A549 (cell line): Measurements from ENCODE around the gene TFB2M. TPM values are rescaled to one million over a fixed set of nuclear protein-coding genes. Genes with fewer than 3 reads are reported as not detected.

Experiments
- ATAC-seq, 2 experiments: fragments of 200-7000 bp in 1 of 2; fragments of >200 bp in 1 of 2; cut with Nextera tagmentation in 1 of 2; cut with Tn5 transposase in 1 of 2; 3 replicates each; pipeline versions ENCODE4 v1.8.0 to v1.9.1; 2018 to 2020; ENCODE audit warnings: mild to moderate bottlenecking in 1 of 2, moderate library complexity in 1 of 2
- CTCF ChIA-PET: fragments of 300-600 bp; sonication (Branson Sonifier 250); formaldehyde crosslinking; extraction: SDS; loops from one replicate; lab custom pipeline; 2021; ENCODE audit warnings: antibody characterized with exemption, inconsistent platforms; lab: Yijun Ruan, JAX
- POLR2A ChIA-PET: fragments of 350-600 bp; formaldehyde crosslinking; extraction: SDS; loops from one replicate; lab custom pipeline; 2021; ENCODE audit warnings: antibody characterized with exemption, inconsistent platforms; lab: Yijun Ruan, JAX
- DNase-seq, 2 experiments: peaks; one replicate each; pipeline versions ENCODE4 v3.0.0 to v3.0.0-alpha.2; 2011 to 2016; ENCODE audit warnings: low read depth in 1 of 2, low spot score in 1 of 2
- FAIRE-seq: peaks from 2 replicates; lab custom pipeline; 2011; peaks lifted over from hg19 to GRCh38; lab: Jason Lieb, UNC
- H3K27ac ChIP-seq, 2 experiments: fragments of >200 bp; sonication (Bioruptor Twin); formaldehyde crosslinking; 3 replicates each; pipeline ENCODE4 v1.5.1; 2016 to 2017
- H3K4me1 ChIP-seq: fragments of >200 bp; sonication (Bioruptor Twin); formaldehyde crosslinking; 3 replicates; pipeline ENCODE4 v1.6.1; 2016
- H3K4me2 ChIP-seq: fragments of >200 bp; sonication (Bioruptor Twin); formaldehyde crosslinking; 3 replicates; pipeline ENCODE4 v1.6.1; 2016
- H3K4me3 ChIP-seq: fragments of >200 bp; sonication (Bioruptor Twin); formaldehyde crosslinking; 3 replicates; pipeline ENCODE4 v1.5.1; 2016
- H3K9me3 ChIP-seq: fragments of >200 bp; sonication (Bioruptor Twin); formaldehyde crosslinking; 3 replicates; pipeline ENCODE4 v1.6.1; 2016
- CEBPB ChIP-seq, 2 experiments: fragments of >200 bp in 1 of 2; sonication (Bioruptor Twin) in 1 of 2; formaldehyde crosslinking in 1 of 2; IDR thresholded peaks; 2 replicates each; pipeline ENCODE4 v1.6.1; 2012 to 2016
- CTCF ChIP-seq: fragments of >200 bp; sonication (Bioruptor Twin); formaldehyde crosslinking; IDR thresholded peaks from 3 replicates; pipeline ENCODE4 v1.5.1; 2016
- ELK1 ChIP-seq: fragments of 150-350 bp; IDR thresholded peaks from 2 replicates; pipeline ENCODE4 v1.6.1; 2014; ENCODE audit warnings: low read depth, mild to moderate bottlenecking, low read length
- ESRRA ChIP-seq: fragments of 150-350 bp; IDR thresholded peaks from 2 replicates; pipeline ENCODE4 v1.6.1; 2014; ENCODE audit warnings: mild to moderate bottlenecking, low read length, borderline replicate concordance
- FOSB ChIP-seq: fragments of 250-450 bp; sonication (Bioruptor Pico); IDR thresholded peaks from 2 replicates; pipeline ENCODE4 v1.5.0; 2020; ENCODE audit warnings: mild to moderate bottlenecking, moderate library complexity
- FOSL2 ChIP-seq, 2 experiments: fragments of 450-650 bp in 1 of 2; fragments of >200 bp in 1 of 2; sonication (Bioruptor Twin) in 1 of 2; formaldehyde crosslinking; IDR thresholded peaks; 2 replicates each; pipeline versions ENCODE4 v1.5.0 to v1.6.1; 2016 to 2020; ENCODE audit warnings: mild to moderate bottlenecking in 1 of 2, moderate library complexity in 1 of 2
- HEYL ChIP-seq: fragments of 250-450 bp; sonication (Bioruptor Pico); IDR thresholded peaks from 2 replicates; pipeline ENCODE4 v1.8.0; 2021; ENCODE audit warnings: mild to moderate bottlenecking, moderate library complexity
- HMGXB4 ChIP-seq: fragments of 250-450 bp; sonication (Bioruptor Pico); IDR thresholded peaks from 2 replicates; pipeline ENCODE4 v1.5.0; 2021; ENCODE audit warnings: mild to moderate bottlenecking, moderate library complexity, borderline replicate concordance
- MAZ ChIP-seq: fragments of 150-350 bp; IDR thresholded peaks from 2 replicates; pipeline ENCODE4 v1.6.1; 2014; ENCODE audit warnings: antibody characterized with exemption, low read depth, low read length, borderline replicate concordance
- NR3C1 ChIP-seq: fragments of >200 bp; sonication (Bioruptor Twin); formaldehyde crosslinking; IDR thresholded peaks from 3 replicates; pipeline ENCODE4 v1.6.1; 2017
- PBX3 ChIP-seq: IDR thresholded peaks from 2 replicates; pipeline ENCODE4 v1.6.1; 2012
- PHF8 ChIP-seq: fragments of 200-600 bp; sonication (generic); IDR thresholded peaks from 2 replicates; pipeline ENCODE4 v1.6.1; 2016; ENCODE audit warnings: low read depth, mild to moderate bottlenecking, antibody characterized with exemption, moderate library complexity, borderline replicate concordance
- TP53 ChIP-seq: fragments of 250-450 bp; sonication (Bioruptor Pico); IDR thresholded peaks from 2 replicates; pipeline ENCODE4 v1.5.0; 2021; ENCODE audit warnings: mild to moderate bottlenecking, moderate library complexity
- WGBS: methylation state at CpG from one replicate; pipeline ENCODE4 v1.1.6; 2017; ENCODE audit errors: missing lambda C conversion rate; 5-methylcytosine and 5-hydroxymethylcytosine counted together
- polyA plus RNA-seq, 4 experiments: library from polyadenylated mRNA; depleted of rRNA in 3 of 4; stranded (reverse); fragments of >200 nt; fragmentation: RNase III in 1 of 4; extraction: RNeasy Plus Mini Kit Qiagen cat#74134 plus additional on column Dnase treatment in 1 of 4; gene quantifications; 2 replicates in 3 of 4; 3 replicates in 1 of 4; pipeline ENCODE4 v1.2.3, GENCODE V29; 2011 to 2017
- TF ChIP-seq, protein P1 (sequence below): IDR thresholded peaks from 2 replicates; pipeline ENCODE4 v1.6.1; 2012; ENCODE audit warnings: low read depth, borderline replicate concordance

Gene TFB2M
- polyA plus RNA-seq, 2 of the 4 experiments (the other 2 are of a cell fraction) = 27.7 to 59.9 TPM

GRCh38 chr1:246580497-246581370 lies 14.7 kb upstream of the TFB2M start:
- Histone ChIP-seq H3K27ac (no peak overlapping the region), H3K4me3 (no peak overlapping the region)
- TF ChIP-seq NR3C1 = no peak
- TF ChIP-seq, all 56 proteins: peak for 0
- Histone ChIP-seq H3K4me1 (peaks cover 18% of the 10 kb centered on the region), H3K4me2 (no peak overlapping the region), H3K9me3 (no peaks in the 10 kb centered on the region)
- WGBS = 95% methylated on average over 15 of the region's 15 CpGs
- ChIA-PET CTCF (no interaction called here), POLR2A (no interaction called here)
- DNase-seq = no peak
- FAIRE-seq = no peak
- ATAC-seq = no peak

DNA sequence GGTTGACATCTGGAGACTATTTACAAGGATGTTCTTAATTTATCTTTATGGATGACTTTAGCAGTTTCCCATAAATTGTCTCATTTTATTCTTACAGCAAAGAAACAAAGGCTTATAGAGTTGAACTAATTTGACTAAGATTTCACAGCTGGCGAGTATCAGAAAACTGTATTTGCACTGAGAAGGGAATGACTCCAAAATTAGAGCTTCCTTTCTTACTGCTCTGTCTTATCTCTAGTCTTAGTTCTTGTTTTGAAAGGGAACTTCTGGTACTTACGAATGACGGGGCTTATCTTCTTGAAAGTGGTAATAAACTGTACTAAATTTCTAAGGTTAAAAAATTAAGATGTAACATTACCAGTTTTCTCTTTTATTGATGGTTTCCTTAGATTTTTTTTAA lies 13.8 kb upstream of the TFB2M start:
- POLR2A ChIA-PET = no interaction called here

GRCh38 chr1:246577720-246578106 lies 11.7 kb upstream of the TFB2M start:
- no peak overlapping the region for H3K4me2 ChIP-seq
- FAIRE-seq (no peak), ATAC-seq (no peak), DNase-seq (no peak)
- no peak overlapping the region for H3K4me3 ChIP-seq
- TF ChIP-seq CEBPB (IDR thresholded peaks at IDR 0.05) (no peak), FOSL2 (IDR thresholded peaks at IDR 0.05) (no peak), FOSL2 (CRISPR knock-in tag; IDR thresholded peaks at IDR 0.05) (no peak), HEYL (CRISPR knock-in tag) (no peak), ESRRA (no peak), FOSB (CRISPR knock-in tag) (no peak), PBX3 (no peak), ELK1 (no peak), CTCF (no peak), MAZ (no peak), TP53 (CRISPR knock-in tag) (no peak)
- TF ChIP-seq, protein P1, sequence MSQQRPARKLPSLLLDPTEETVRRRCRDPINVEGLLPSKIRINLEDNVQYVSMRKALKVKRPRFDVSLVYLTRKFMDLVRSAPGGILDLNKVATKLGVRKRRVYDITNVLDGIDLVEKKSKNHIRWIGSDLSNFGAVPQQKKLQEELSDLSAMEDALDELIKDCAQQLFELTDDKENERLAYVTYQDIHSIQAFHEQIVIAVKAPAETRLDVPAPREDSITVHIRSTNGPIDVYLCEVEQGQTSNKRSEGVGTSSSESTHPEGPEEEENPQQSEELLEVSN = no peak
- POLR2A ChIA-PET = no interaction called here
- no peak overlapping the region for H3K27ac ChIP-seq
- 77% methylated on average over 2 of the region's 2 CpGs for WGBS
- H3K9me3 ChIP-seq = no peaks in the 10 kb centered on the region
- CTCF ChIA-PET = interaction anchor here (1.0 kb wide), 1 partner anchor 55 kb away, joined by 3 read pairs; no protein-coding TSS in a partner anchor
- H3K4me1 ChIP-seq = peaks cover 3% of the 10 kb centered on the region

More for the DNA sequence above, 13.8 kb upstream of the TFB2M start:
- H3K9me3 ChIP-seq = no peaks in the 10 kb centered on the region
- CTCF ChIA-PET = no interaction called here
- ATAC-seq (no peak), DNase-seq (no peak), FAIRE-seq (no peak)
- 93% methylated on average over 3 of the region's 3 CpGs for WGBS
- no peak overlapping the region for H3K4me3 ChIP-seq
- H3K4me1 ChIP-seq = peaks cover 18% of the 10 kb centered on the region
- no peak overlapping the region for H3K27ac ChIP-seq
- TF ChIP-seq PHF8 (no peak), HMGXB4 (CRISPR knock-in tag) (no peak)
- TF ChIP-seq, all 56 proteins: peak for 0
- no peak overlapping the region for H3K4me2 ChIP-seq
